Transverse colon (tissue), 4 donors: ENCODE measurements around the gene EXD3. TPM values are rescaled to one million over a fixed set of nuclear protein-coding genes. Genes with fewer than 3 reads are reported as not detected.

ENCODE experiments used
- DNase-seq: peaks from one replicate; pipeline ENCODE4 v3.0.0-alpha.2; 2019
- H3K27ac ChIP-seq, 4 donors: fragments of 200-600 bp; sonication (generic); 2 replicates each; pipeline ENCODE4 v1.5.1; 2016 to 2018; ENCODE audit warnings: inconsistent platforms in 4 of 4
- H3K27me3 ChIP-seq: fragments of 200-600 bp; sonication (generic); 2 replicates; pipeline ENCODE4 v1.5.1; 2017; ENCODE audit warnings: inconsistent platforms
- H3K36me3 ChIP-seq, 4 donors: fragments of 200-600 bp; sonication (generic); 2 replicates each; pipeline ENCODE4 v1.5.1; 2017 to 2019; ENCODE audit warnings: inconsistent platforms in 4 of 4
- H3K4me1 ChIP-seq, 4 donors: fragments of 200-600 bp; sonication (generic); 2 replicates each; pipeline ENCODE4 v1.5.1; 2017 to 2020; ENCODE audit warnings: inconsistent platforms in 4 of 4
- H3K4me3 ChIP-seq, 4 donors: fragments of 200-600 bp; sonication (generic); 1 replicate in 1 of 4; 2 replicates in 3 of 4; pipeline versions ENCODE4 v1.5.1 to v1.6.1; 2017 to 2019; ENCODE audit warnings: inconsistent platforms in 4 of 4
- H3K9me3 ChIP-seq, 2 donors: fragments of 200-600 bp; sonication (generic); 2 replicates each; pipeline ENCODE4 v1.5.1; 2017 to 2019; ENCODE audit warnings: inconsistent platforms in 2 of 2
- CTCF ChIP-seq, 5 experiments: fragments of 200-600 bp in 3 of 5; fragments of 450-650 bp in 2 of 5; sonication (generic) in 3 of 5; IDR thresholded peaks; 1 replicate in 2 of 5; 2 replicates in 3 of 5; pipeline ENCODE4 v1.5.1; 2016 to 2017; ENCODE audit warnings: antibody characterized with exemption in 5 of 5, inconsistent platforms in 3 of 5, mild to moderate bottlenecking in 2 of 5, moderate library complexity in 1 of 5
- EP300 ChIP-seq: sonication (generic); formaldehyde crosslinking; IDR thresholded peaks from one replicate; pipeline ENCODE4 v1.6.1; 2017; ENCODE audit warnings: antibody characterized with exemption, low read depth
- POLR2A ChIP-seq: fragments of 450-650 bp; IDR thresholded peaks from one replicate; pipeline ENCODE4 v1.6.1; 2016; ENCODE audit warnings: antibody characterized with exemption, mild to moderate bottlenecking, moderate library complexity
- POLR2AphosphoS5 ChIP-seq, 3 donors: sonication (generic); formaldehyde crosslinking; IDR thresholded peaks; one replicate each; pipeline ENCODE4 v1.6.1; 2016; ENCODE audit warnings: antibody characterized with exemption in 3 of 3
- WGBS, 2 donors: methylation state at CpG; one replicate each; pipeline ENCODE4 v1.1.5; 2018; ENCODE audit warnings: low coverage in 1 of 2; 5-methylcytosine and 5-hydroxymethylcytosine counted together
- in situ Hi-C, 4 donors: fragments of 200-750 bp; cut with MboI; loops; one replicate each; pipeline versions ENCODE4 v1.15.0 to v1.15.1; 2017; ENCODE audit warnings: low sequenced_read_pairs in 3 of 4, low pct_ligation_motif_present in 1 of 4, low pct_unique_long_range_greater_than_20kb in 1 of 4
- intact Hi-C: fragments of 100-400 bp; cut with DNase I; formaldehyde crosslinking; loops from one replicate; pipeline ENCODE4 v1.15.1; 2023; ENCODE audit warnings: low total_unique reads
- total RNA-seq, 4 donors: library from RNA; depleted of rRNA; stranded (reverse); fragments of >200 nt; gene quantifications; one replicate each; pipeline ENCODE4 v1.1.0, GENCODE V29; 2016

Gene EXD3
- total RNA-seq, 4 donors from 2014 or later: 47.6 to 228 (median 74.2) TPM

- Histone ChIP-seq H3K27me3 (no peaks in the 10 kb centered on the region), H3K36me3 (no peaks in the 10 kb centered on the region), H3K27ac (no peak overlapping the region), H3K4me1 (peaks cover 4 to 17% (median 7%) of the 10 kb centered on the region in 4 donors), H3K4me3 (no peak overlapping the region), H3K9me3 (no peaks in the 10 kb centered on the region)
- in situ Hi-C loops (no loop called here), intact Hi-C loops (no loop called here)
- no peak for DNase-seq
- TF ChIP-seq EP300 (no peak), CTCF (IDR thresholded peaks at IDR 0.05) (no peak), POLR2A (no peak), POLR2AphosphoS5 (IDR thresholded peaks at IDR 0.05) (no peak)
- 80 to 95% methylated on average over 4 to 26 of the region's 26 CpGs for WGBS, 2 donors
These were observed 26.2 kb downstream of the EXD3 start for GRCh38 chr9:137396634-137397367.

- WGBS, 2 donors: 73 to 87% methylated on average over 3 to 15 of the region's 15 CpGs
- Histone ChIP-seq H3K27ac (no peak overlapping the region), H3K27me3 (no peaks in the 10 kb centered on the region), H3K9me3 (no peaks in the 10 kb centered on the region), H3K4me3 (no peak overlapping the region), H3K36me3 (no peaks in the 10 kb centered on the region), H3K4me1 (peaks cover 4 to 21% (median 9%) of the 10 kb centered on the region in 4 donors)
- DNase-seq: no peak
- in situ Hi-C loops (no loop called here), intact Hi-C loops (no loop called here)
- no peak for TF ChIP-seq POLR2AphosphoS5 (IDR thresholded peaks at IDR 0.05)
- TF ChIP-seq EP300: no peak
- no peak for TF ChIP-seq POLR2A
- TF ChIP-seq CTCF (IDR thresholded peaks at IDR 0.05): no peak
These were observed 26.7 kb downstream of the EXD3 start for GRCh38 chr9:137396227-137396626.

- H3K9me3 ChIP-seq: no peaks in the 10 kb centered on the region
- 86% methylated on average over 10 of the region's 11 CpGs; no CpG with 5 or more reads in 1 of the 2 donors for WGBS, 2 donors
- intact Hi-C loops: no loop called here
- in situ Hi-C loops: no loop called here
- TF ChIP-seq CTCF (IDR thresholded peaks at IDR 0.05) (no peak), POLR2A (no peak), POLR2AphosphoS5 (IDR thresholded peaks at IDR 0.05) (no peak), EP300 (no peak)
- H3K4me1 ChIP-seq: peaks cover 8 to 24% (median 12%) of the 10 kb centered on the region in 4 donors
- H3K27me3 ChIP-seq: no peaks in the 10 kb centered on the region
- no peak for DNase-seq
- H3K4me3 ChIP-seq: no peak overlapping the region
- no peaks in the 10 kb centered on the region for H3K36me3 ChIP-seq
- no peak overlapping the region for H3K27ac ChIP-seq
These were observed 27.3 kb downstream of the EXD3 start for GRCh38 chr9:137395666-137396010.

- TF ChIP-seq POLR2A: no peak
- TF ChIP-seq EP300: no peak
- no peak for TF ChIP-seq POLR2AphosphoS5 (IDR thresholded peaks at IDR 0.05)
- no peak for TF ChIP-seq CTCF (IDR thresholded peaks at IDR 0.05)
- H3K4me1 ChIP-seq: peaks cover 9 to 22% (median 12%) of the 10 kb centered on the region in 4 donors
- no peaks in the 10 kb centered on the region for H3K36me3 ChIP-seq
- H3K27me3 ChIP-seq: no peaks in the 10 kb centered on the region
- 84% methylated on average over 16 of the region's 36 CpGs; no CpG with 5 or more reads in 1 of the 2 donors for WGBS, 2 donors
- no peak for DNase-seq
- H3K4me3 ChIP-seq: no peak overlapping the region
- no peaks in the 10 kb centered on the region for H3K9me3 ChIP-seq
- H3K27ac ChIP-seq: no peak overlapping the region
- intact Hi-C loops: no loop called here
- in situ Hi-C loops: no loop called here
These were observed 27.9 kb downstream of the EXD3 start for GRCh38 chr9:137394866-137395665.
